OCI-LY7 (cell line): ENCODE results near the gene MTG2.

Experiments used
- CTCF ChIP-seq: fragments of 200-600 bp; sonication (generic); conservative IDR thresholded peaks from 2 replicates; pipeline ENCODE4 v1.5.1; 2014; ENCODE audit warnings: mild to moderate bottlenecking, antibody characterized with exemption, low read length, moderate library complexity, mixed read lengths
- EZH2phosphoT487 ChIP-seq: fragments of 200-600 bp; sonication (generic); IDR thresholded peaks from 2 replicates; pipeline ENCODE4 v1.6.1; 2018; ENCODE audit warnings: low read depth, borderline replicate concordance, mild to moderate bottlenecking, mixed run types, antibody characterized with exemption, low read length, moderate library complexity, mixed read lengths

GRCh38 chr20:62220666-62221568 lies 38.1 kb downstream of the MTG2 start:
- TF ChIP-seq CTCF (no peak), EZH2phosphoT487 (no peak)
